ENCODE results near the gene ASXL1. TPM values are rescaled to one million over a fixed set of nuclear protein-coding genes. Genes with fewer than 3 reads are reported as not detected.

Gene ASXL1
- total and polyA plus RNA-seq, 10 donors, result 14.1 to 149 (median 96.8) TPM

GRCh38 chr20:32476684-32477593, 118.8 kb downstream of the ASXL1 start:
- no peaks in the 10 kb centered on the region for H3K9me3 ChIP-seq
- no peaks in the 10 kb centered on the region for H3K27me3 ChIP-seq (replicated peaks in 1 of 7)
- peak; percentile 56 for DNase-seq
- no peak for TF ChIP-seq POLR2AphosphoS5 (IDR thresholded peaks at IDR 0.05)
- no peak for TF ChIP-seq POLR2A (IDR thresholded peaks at IDR 0.05)
- TF ChIP-seq CTCF (IDR thresholded peaks at IDR 0.05 in 8 of 11, conservative IDR thresholded peaks at IDR 0.05 in 3 of 11), result no peak
- H3K4me3 ChIP-seq, result no peak overlapping the region
- peaks cover 48 to 100% (median 87%) of the 10 kb centered on the region in 6 donors for H3K4me1 ChIP-seq
- peaks cover 0 to 29% (median 5%) of the 10 kb centered on the region in 6 donors for H3K36me3 ChIP-seq
- peak overlapping the region in 7 of 8 donors; percentile 41 to 87 (median 78) for H3K27ac ChIP-seq
- intact Hi-C loops (cut with DNase I; ENCODE audit: low total_unique reads), result no loop called here
- 64 to 72% (median 70%) methylated on average over 22 of the region's 22 CpGs for WGBS, 5 donors

GRCh38 chr20:32477594-32478512, 119.7 kb downstream of the ASXL1 start:
- 76 to 87% (median 79%) methylated on average over 11 of the region's 11 CpGs for WGBS, 5 donors
- H3K27ac ChIP-seq, result peak overlapping the region in 7 of 8 donors; percentile 41 to 88 (median 78)

DNA sequence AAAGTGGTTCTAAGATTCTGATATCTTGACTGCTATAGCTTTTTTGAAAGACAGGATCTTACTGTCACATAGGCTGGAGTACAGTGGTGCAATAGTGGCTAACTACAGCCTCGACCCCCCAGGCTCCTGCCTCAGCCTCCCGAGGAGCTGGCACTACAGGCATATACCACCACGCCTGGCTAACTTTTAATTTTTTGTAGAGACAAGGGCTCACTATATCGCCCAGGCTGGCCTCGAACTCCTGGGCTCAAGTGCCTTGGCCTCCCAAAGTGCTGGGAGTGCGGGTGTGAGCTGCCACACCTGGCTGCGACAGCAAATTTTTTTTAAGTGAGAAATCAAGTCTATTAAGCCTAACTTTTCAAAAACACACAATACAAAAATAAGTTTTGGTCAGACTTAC, 120.4 kb downstream of the ASXL1 start:
- intact Hi-C loops (cut with DNase I; ENCODE audit: low total_unique reads), result no loop called here
- Histone ChIP-seq H3K4me3 (no peak overlapping the region), H3K36me3 (peaks cover 0 to 13% (median 3%) of the 10 kb centered on the region in 6 donors), H3K4me1 (peaks cover 53 to 94% (median 81%) of the 10 kb centered on the region in 6 donors), H3K27ac (peak overlapping the region in 3 of 8 donors; percentile 20 to 88 (median 21)), H3K9me3 (no peaks in the 10 kb centered on the region), H3K27me3 (replicated peaks in 1 of 7) (peaks cover 0 to 12% (median 0%) of the 10 kb centered on the region in 7 donors)
- TF ChIP-seq POLR2AphosphoS5 (IDR thresholded peaks at IDR 0.05) (no peak), CTCF (IDR thresholded peaks at IDR 0.05 in 8 of 11, conservative IDR thresholded peaks at IDR 0.05 in 3 of 11) (no peak), POLR2A (IDR thresholded peaks at IDR 0.05) (no peak)
- peak; percentile 34 for DNase-seq
- WGBS, 5 donors, result 81 to 88% (median 84%) methylated on average over 7 of the region's 7 CpGs

More at GRCh38 chr20:32477594-32478512, 119.7 kb downstream of the ASXL1 start:
- no peak overlapping the region for H3K4me3 ChIP-seq
- H3K27me3 ChIP-seq (replicated peaks in 1 of 7), result peaks cover 0 to 8% (median 0%) of the 10 kb centered on the region in 7 donors
- TF ChIP-seq CTCF (IDR thresholded peaks at IDR 0.05 in 8 of 11, conservative IDR thresholded peaks at IDR 0.05 in 3 of 11), result no peak
- peak in 1 of 3 donors; percentile 28 for TF ChIP-seq POLR2AphosphoS5 (IDR thresholded peaks at IDR 0.05)
- H3K4me1 ChIP-seq, result peaks cover 53 to 100% (median 88%) of the 10 kb centered on the region in 6 donors
- no peaks in the 10 kb centered on the region for H3K9me3 ChIP-seq
- intact Hi-C loops (cut with DNase I; ENCODE audit: low total_unique reads), result no loop called here
- DNase-seq, result peak; percentile 49
- H3K36me3 ChIP-seq, result peaks cover 0 to 20% (median 3%) of the 10 kb centered on the region in 6 donors
